Measurements from ENCODE around the gene EVX2. TPM values are rescaled to one million over a fixed set of nuclear protein-coding genes. Genes with fewer than 3 reads are reported as not detected.

EVX2 gene
- total RNA-seq, 1 experiment from 2014 or later: not detected

- no peaks in the 10 kb centered on the region for H4K20me1 ChIP-seq (ENCODE audit: low read length)
- no peaks in the 10 kb centered on the region for H3K36me3 ChIP-seq (ENCODE audit: low read depth, low read length)
- H3K9me2 ChIP-seq (replicated peaks; ENCODE audit: low read length): no peaks in the 10 kb centered on the region
- POLR2A ChIA-PET (ENCODE audit: unreplicated experiment): interaction anchor here (0.6 kb wide), 1 partner anchor 224 kb away, joined by 3 read pairs; no protein-coding TSS in a partner anchor
- H3K4me2 ChIP-seq (ENCODE audit: low read length): no peak overlapping the region
- H3K27me3 ChIP-seq (ENCODE audit: low read length): peaks cover 40% of the 10 kb centered on the region
- intact Hi-C loops (cut with micrococcal nuclease): loop anchor here (10.0 kb wide), 1 partner anchor 1057 kb away; no protein-coding TSS in a partner anchor
- no peaks in the 10 kb centered on the region for H3K79me2 ChIP-seq (ENCODE audit: low read length)
- BruUV-seq (replicated peaks): no TSS peak
- H3F3A ChIP-seq (ENCODE audit: low read length, unreplicated experiment): no peaks in the 10 kb centered on the region
- H3K27ac ChIP-seq (ENCODE audit: low read length): no peak overlapping the region
- DNase-seq: no peak
- CTCF ChIA-PET: no interaction called here
- no peak overlapping the region for H3K4me3 ChIP-seq (ENCODE audit: low read length)
- no peak overlapping the region for H2AFZ ChIP-seq (ENCODE audit: low read length)
- peaks cover 7% of the 10 kb centered on the region; the same call in 1 of the 2 replicates for H3K4me1 ChIP-seq (ENCODE audit: insufficient read depth, low read length)
- ATAC-seq: no peak
- TF ChIP-seq EZH2phosphoT487 (IDR thresholded peaks at IDR 0.05; ENCODE audit: borderline replicate concordance, low read length) (no peak), EZH2 (IDR thresholded peaks at IDR 0.05; ENCODE audit: low read length, unreplicated experiment) (no peak), CTCF (conservative IDR thresholded peaks at IDR 0.05; ENCODE audit: low read depth, low read length) (no peak)
- H3K9me3 ChIP-seq (ENCODE audit: low read length): no peaks in the 10 kb centered on the region
- H3K9ac ChIP-seq (ENCODE audit: low read length): no peak overlapping the region
These were observed 7.8 kb upstream of the EVX2 start for GRCh38 chr2:176091329-176092258.

- ATAC-seq (no peak), DNase-seq (no peak)
- H3K9ac ChIP-seq (ENCODE audit: low read length): no peak overlapping the region
- intact Hi-C loops (cut with micrococcal nuclease): loop anchor here (10.0 kb wide), 1 partner anchor 1056 kb away; no protein-coding TSS in a partner anchor
- no TSS peak for BruUV-seq (replicated peaks)
- H3K9me3 ChIP-seq (ENCODE audit: low read length): no peaks in the 10 kb centered on the region
- no peak overlapping the region for H3K4me2 ChIP-seq (ENCODE audit: low read length)
- H3K4me3 ChIP-seq (ENCODE audit: low read length): no peak overlapping the region
- POLR2A ChIA-PET (ENCODE audit: unreplicated experiment): no interaction called here
- no peak for TF ChIP-seq EZH2 (IDR thresholded peaks at IDR 0.05; ENCODE audit: low read length, unreplicated experiment)
- no peak for TF ChIP-seq CTCF (conservative IDR thresholded peaks at IDR 0.05; ENCODE audit: low read depth, low read length)
- no peak for TF ChIP-seq EZH2phosphoT487 (IDR thresholded peaks at IDR 0.05; ENCODE audit: borderline replicate concordance, low read length)
- no peaks in the 10 kb centered on the region for H3K36me3 ChIP-seq (ENCODE audit: low read depth, low read length)
- H2AFZ ChIP-seq (ENCODE audit: low read length): no peak overlapping the region
- no peaks in the 10 kb centered on the region for H4K20me1 ChIP-seq (ENCODE audit: low read length)
- no peak overlapping the region for H3K27ac ChIP-seq (ENCODE audit: low read length)
- peaks cover 10% of the 10 kb centered on the region for H3K4me1 ChIP-seq (ENCODE audit: insufficient read depth, low read length)
- CTCF ChIA-PET: no interaction called here
- H3K27me3 ChIP-seq (ENCODE audit: low read length): peaks cover 44% of the 10 kb centered on the region
- H3K9me2 ChIP-seq (replicated peaks; ENCODE audit: low read length): no peaks in the 10 kb centered on the region
- no peaks in the 10 kb centered on the region for H3F3A ChIP-seq (ENCODE audit: low read length, unreplicated experiment)
- H3K79me2 ChIP-seq (ENCODE audit: low read length): no peaks in the 10 kb centered on the region
These were observed 7.1 kb upstream of the EVX2 start for GRCh38 chr2:176090862-176091261.

Measured in PC-3 (cell line).